ENCODE results near the gene BCR. TPM values are rescaled to one million over a fixed set of nuclear protein-coding genes. Genes with fewer than 3 reads are reported as not detected.

Gene BCR
- total and polyA plus RNA-seq, 2 donors (not counting 1 experiment from before 2014, with no cell fraction given), result 30.2 to 46.4 TPM

- POLR2A ChIA-PET, result interaction anchor here (0.6 to 2.6 kb wide), 8 partner anchors 8 to 78 kb away, joined by 3 to 14 read pairs (median 4); partner anchors contain the start of genes BCR and RSPH14
- H3K79me2 ChIP-seq (ENCODE audit: control insufficient read depth, insufficient read depth, low read length), result peaks cover 94% of the 10 kb centered on the region
- peaks cover 0 to 2% of the 10 kb centered on the region in 2 experiments for H3K36me3 ChIP-seq (replicated peaks in 1 of 2; ENCODE audit: control extremely low read depth in 1 of 2, control insufficient read depth in 1 of 2, extremely low read depth in 1 of 2, insufficient read depth in 2 of 2, low read length in 1 of 2)
- peak overlapping the region; percentile 79 for H3K4me2 ChIP-seq (replicated peaks; ENCODE audit: low read depth, low read length, poor library complexity, severe bottlenecking)
- H3K27ac ChIP-seq (ENCODE audit: low read length in 2 of 2), result peak overlapping the region; percentile 38 to 72
- peak overlapping the region; percentile 41 for H3K9ac ChIP-seq (ENCODE audit: low read length)
- intact Hi-C loops (cut with micrococcal nuclease), result loop anchor here (1.0 to 2.0 kb wide), 5 partner anchors 12 to 57 kb away; no protein-coding TSS in a partner anchor
- Mint-ChIP-seq H3K4me1 (peaks cover 82% of the 10 kb centered on the region), H3K9me3 (ENCODE audit: insufficient read depth) (no peaks in the 10 kb centered on the region), H3K27ac (peak overlapping the region; percentile 93), H3K27me3 (no peaks in the 10 kb centered on the region), H3K4me3 (peak overlapping the region; percentile 84)
- ATAC-seq (ENCODE audit: low read depth), result peak; percentile 83
- H3K9me3 ChIP-seq (ENCODE audit: control extremely low read depth in 1 of 3, control insufficient read depth in 2 of 3, insufficient read depth in 1 of 3, low read length in 2 of 3), result no peaks in the 10 kb centered on the region
- H3K4me3 ChIP-seq (ENCODE audit: control extremely low read depth in 1 of 5, extremely low read depth in 1 of 5, insufficient read depth in 1 of 5, low read depth in 2 of 5, low read length in 4 of 5), result peak overlapping the region; percentile 16 to 41 (median 31)
- no peaks in the 10 kb centered on the region for H3K27me3 ChIP-seq (replicated peaks in 1 of 4; ENCODE audit: control extremely low read depth in 1 of 4, control insufficient read depth in 3 of 4, insufficient read depth in 4 of 4, low read length in 3 of 4)
- peak; percentile 65 for DNase-seq
- CTCF ChIA-PET, result interaction anchor here (0.7 to 2.8 kb wide), 10 partner anchors 11 to 246 kb away, joined by 3 to 17 read pairs (median 4); no protein-coding TSS in a partner anchor
- H2AFZ ChIP-seq (ENCODE audit: insufficient read depth, low read depth, low read length, poor library complexity, severe bottlenecking), result no peak overlapping the region
- no peak for TF ChIP-seq CTCF (IDR thresholded peaks at IDR 0.05)
- no peak for TF ChIP-seq EZH2 (IDR thresholded peaks at IDR 0.05; ENCODE audit: borderline replicate concordance, insufficient read depth, low read depth, low read length, poor library complexity, severe bottlenecking)
- peaks cover 39% of the 10 kb centered on the region for H4K20me1 ChIP-seq (ENCODE audit: control insufficient read depth, insufficient read depth, low read length, poor library complexity, severe bottlenecking)
- peaks cover 70 to 79% of the 10 kb centered on the region in 2 donors for H3K4me1 ChIP-seq (ENCODE audit: control insufficient read depth in 2 of 2, insufficient read depth in 2 of 2, low read length in 2 of 2)
- WGBS (ENCODE audit: insufficient coverage), result 3% methylated on average over 12 of the region's 12 CpGs
Observed at GRCh38 chr22:23219822-23220484, 39.6 kb downstream of the BCR start.

Measured in B cell (primary cell).